Activated CD8-positive, alpha-beta T cell treated with anti-CD3 and anti-CD28 coated beads for 36 hours (primary cell): ENCODE data around the gene SKI. TPM values are rescaled to one million over a fixed set of nuclear protein-coding genes. Genes with fewer than 3 reads are reported as not detected.
A peak's percentile ranks its signal among the peaks of the same experiment; 100 is the strongest.

Experiments used
- ATAC-seq: fragments of 200-7000 bp; cut with Tn5 transposase; one replicate; pipeline ENCODE4 v1.10.0; 2021; ENCODE audit warnings: mild to moderate bottlenecking, moderate library complexity
- CTCF ChIA-PET: fragments of 350-600 bp; sonication (Branson Sonifier 250); formaldehyde crosslinking; loops from one replicate; lab custom pipeline; 2021; ENCODE audit warnings: antibody characterized with exemption; lab: Charles Lee
- POLR2A ChIA-PET: fragments of 350-600 bp; sonication (Branson Sonifier 250); formaldehyde crosslinking; loops from one replicate; lab custom pipeline; 2021; ENCODE audit warnings: antibody characterized with exemption; lab: Charles Lee
- DNase-seq: peaks from one replicate; pipeline ENCODE4 v3.0.0-alpha.2; 2020
- H3K27ac Mint-ChIP-seq: one replicate; pipeline ENCODE4 v1.8.0; 2021; ENCODE audit warnings: mild to moderate bottlenecking, mixed read lengths
- H3K27me3 Mint-ChIP-seq: one replicate; pipeline ENCODE4 v1.8.0; 2021; ENCODE audit warnings: mixed read lengths
- H3K36me3 Mint-ChIP-seq: one replicate; pipeline ENCODE4 v1.8.0; 2021; ENCODE audit warnings: low read depth, mixed read lengths
- H3K4me1 Mint-ChIP-seq: one replicate; pipeline ENCODE4 v1.8.0; 2021; ENCODE audit warnings: low read depth, mixed read lengths
- H3K4me3 Mint-ChIP-seq: one replicate; pipeline ENCODE4 v1.8.0; 2021; ENCODE audit warnings: mild to moderate bottlenecking, moderate library complexity, mixed read lengths
- H3K9me3 Mint-ChIP-seq: one replicate; pipeline ENCODE4 v1.8.0; 2021; ENCODE audit warnings: mixed read lengths
- CTCF ChIP-seq: fragments of 200-600 bp; IDR thresholded peaks from one replicate; pipeline ENCODE4 v1.8.0; 2022; ENCODE audit warnings: antibody characterized with exemption, mild to moderate bottlenecking
- intact Hi-C: fragments of 100-400 bp; cut with micrococcal nuclease; formaldehyde crosslinking; loops from one replicate; pipeline ENCODE4 v1.10.0; 2022
- total RNA-seq, 2 experiments: library from RNA; stranded (reverse); gene quantifications; one replicate each; pipeline ENCODE4 v1.2.3, GENCODE V29; 2021

SKI gene
- total RNA-seq, 2 experiments from 2014 or later: 27.5 to 28.3 TPM

- H3K36me3 Mint-ChIP-seq: no peaks in the 10 kb centered on the region
- peak; percentile 35 for TF ChIP-seq CTCF
- POLR2A ChIA-PET: interaction anchor here (0.8 to 1.0 kb wide), 3 partner anchors 12 to 16 kb away, joined by 3 read pairs; no protein-coding TSS in a partner anchor
- H3K4me1 Mint-ChIP-seq: peaks cover 4% of the 10 kb centered on the region
- no peaks in the 10 kb centered on the region for H3K27me3 Mint-ChIP-seq
- H3K4me3 Mint-ChIP-seq: no peak overlapping the region
- peak; percentile 68 for ATAC-seq
- intact Hi-C loops: no loop called here
- no peaks in the 10 kb centered on the region for H3K9me3 Mint-ChIP-seq
- DNase-seq: peak; percentile 71
- H3K27ac Mint-ChIP-seq: no peak overlapping the region
- CTCF ChIA-PET: interaction anchor here (1.2 to 1.6 kb wide), 2 partner anchors 9 to 169 kb away, joined by 3 to 4 read pairs; no protein-coding TSS in a partner anchor
Measured at GRCh38 chr1:2212532-2213491, 15.3 kb upstream of the SKI start.

GRCh38 chr1:2213576-2214505, 14.3 kb upstream of the SKI start:
- POLR2A ChIA-PET: no interaction called here
- H3K27ac Mint-ChIP-seq: no peak overlapping the region
- CTCF ChIA-PET: no interaction called here
- no peak for DNase-seq
- no peak overlapping the region for H3K4me3 Mint-ChIP-seq
- ATAC-seq: no peak
- H3K36me3 Mint-ChIP-seq: no peaks in the 10 kb centered on the region
- peaks cover 4% of the 10 kb centered on the region for H3K4me1 Mint-ChIP-seq
- H3K9me3 Mint-ChIP-seq: no peaks in the 10 kb centered on the region
- no peak for TF ChIP-seq CTCF
- intact Hi-C loops: no loop called here
- H3K27me3 Mint-ChIP-seq: no peaks in the 10 kb centered on the region

GRCh38 chr1:2214541-2215241, 13.4 kb upstream of the SKI start:
- TF ChIP-seq CTCF: no peak

GRCh38 chr1:2215329-2215728, 12.8 kb upstream of the SKI start:
- no peak for TF ChIP-seq CTCF
- ChIA-PET POLR2A (no interaction called here), CTCF (no interaction called here)
- ATAC-seq (no peak), DNase-seq (no peak)
- peaks cover 4% of the 10 kb centered on the region for H3K4me1 Mint-ChIP-seq
- no peaks in the 10 kb centered on the region for H3K9me3 Mint-ChIP-seq
- intact Hi-C loops: no loop called here
- H3K4me3 Mint-ChIP-seq: no peak overlapping the region
- H3K27ac Mint-ChIP-seq: no peak overlapping the region
- no peaks in the 10 kb centered on the region for H3K27me3 Mint-ChIP-seq
- no peaks in the 10 kb centered on the region for H3K36me3 Mint-ChIP-seq

More at GRCh38 chr1:2214541-2215241, 13.4 kb upstream of the SKI start:
- ChIA-PET CTCF (no interaction called here), POLR2A (no interaction called here)
- no peak overlapping the region for H3K4me3 Mint-ChIP-seq
- no peak overlapping the region for H3K27ac Mint-ChIP-seq
- H3K36me3 Mint-ChIP-seq: no peaks in the 10 kb centered on the region
- H3K27me3 Mint-ChIP-seq: no peaks in the 10 kb centered on the region
- no peak for ATAC-seq
- no peaks in the 10 kb centered on the region for H3K9me3 Mint-ChIP-seq
- peaks cover 4% of the 10 kb centered on the region for H3K4me1 Mint-ChIP-seq
- DNase-seq: no peak
- intact Hi-C loops: no loop called here
